Measurements from ENCODE around the gene BRF1.

BRF1 gene

DNA sequence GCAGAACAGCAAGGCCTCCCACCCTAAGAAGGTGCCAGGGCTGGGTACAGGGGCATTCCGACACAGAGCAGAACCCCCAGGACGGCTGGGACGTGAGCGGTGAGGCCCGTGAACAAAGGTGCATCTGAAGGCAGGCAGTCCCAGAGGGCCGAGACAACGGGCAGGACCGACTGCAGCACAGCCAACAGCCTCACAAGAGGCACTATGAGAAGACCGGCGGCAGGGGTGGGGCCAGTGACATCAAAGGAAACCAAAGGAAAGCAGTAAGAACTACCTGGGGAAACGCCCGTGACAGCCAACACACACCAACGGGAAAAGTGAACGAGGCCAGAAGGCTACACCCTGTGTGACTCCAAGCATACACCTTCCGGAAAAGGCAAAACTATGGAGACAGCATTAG lies 43.3 kb downstream of the BRF1 start:
- DNase-seq: no peak

- no peak for DNase-seq
These were observed 44.4 kb downstream of the BRF1 start for GRCh38 chr14:105256292-105256960.

GRCh38 chr14:105255021-105255507 lies 45.7 kb downstream of the BRF1 start:
- DNase-seq: no peak

DNA sequence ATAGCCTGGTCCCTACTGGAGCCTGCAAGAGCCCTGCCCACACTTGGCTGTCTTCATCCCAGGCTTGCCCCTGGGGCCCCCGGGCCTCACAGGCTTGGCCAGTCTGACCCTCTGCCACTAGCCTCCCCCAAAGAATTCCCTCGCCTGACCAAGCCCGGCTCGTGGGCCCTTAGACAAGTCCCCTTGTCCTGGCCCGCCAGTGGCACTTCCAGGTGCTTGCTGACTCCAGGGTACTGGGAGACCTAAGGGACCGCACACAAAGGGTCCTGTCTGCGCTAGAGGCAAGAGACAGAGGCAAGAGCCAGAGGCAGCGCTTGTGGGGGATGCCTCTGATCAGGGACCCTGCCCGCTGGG lies 47.5 kb downstream of the BRF1 start:
- DNase-seq: no peak

DNA sequence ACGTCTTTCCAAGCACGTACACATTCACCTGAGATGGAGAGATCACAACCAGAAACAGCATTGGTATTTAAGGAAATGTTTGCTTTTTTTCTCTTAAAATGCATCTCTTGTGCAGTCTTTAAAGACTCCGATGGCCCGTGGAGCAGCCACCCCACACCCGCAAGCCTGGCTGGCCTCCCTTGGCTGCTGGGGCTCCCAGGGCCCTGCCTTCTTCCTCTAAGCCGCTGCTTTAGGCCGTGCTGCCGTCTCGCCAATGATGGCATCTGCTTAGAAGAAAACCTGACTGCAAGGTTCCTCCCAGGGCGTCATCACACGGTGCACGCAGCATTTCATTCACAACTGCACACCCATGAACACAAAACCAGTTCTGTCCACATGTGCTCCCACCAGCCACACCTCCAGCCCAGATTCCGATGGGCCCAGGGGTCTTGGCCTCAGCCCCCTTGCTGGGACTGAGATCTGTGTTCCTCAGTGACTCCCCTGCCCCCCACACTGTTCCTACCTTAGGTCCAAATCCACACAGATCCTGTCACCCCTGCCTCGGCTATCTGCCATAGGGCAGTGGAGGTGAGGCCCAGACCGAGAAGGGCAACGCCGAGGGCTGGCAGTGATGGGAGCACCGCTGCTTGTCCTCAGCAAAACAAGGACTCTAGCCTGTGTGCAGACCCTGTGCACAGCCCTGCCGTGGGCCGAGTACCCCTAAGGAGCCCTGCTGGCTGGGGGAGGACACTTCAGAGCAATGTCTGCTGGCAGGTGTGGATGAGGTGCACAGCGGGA lies 48.1 kb downstream of the BRF1 start:
- DNase-seq: no peak

DNA sequence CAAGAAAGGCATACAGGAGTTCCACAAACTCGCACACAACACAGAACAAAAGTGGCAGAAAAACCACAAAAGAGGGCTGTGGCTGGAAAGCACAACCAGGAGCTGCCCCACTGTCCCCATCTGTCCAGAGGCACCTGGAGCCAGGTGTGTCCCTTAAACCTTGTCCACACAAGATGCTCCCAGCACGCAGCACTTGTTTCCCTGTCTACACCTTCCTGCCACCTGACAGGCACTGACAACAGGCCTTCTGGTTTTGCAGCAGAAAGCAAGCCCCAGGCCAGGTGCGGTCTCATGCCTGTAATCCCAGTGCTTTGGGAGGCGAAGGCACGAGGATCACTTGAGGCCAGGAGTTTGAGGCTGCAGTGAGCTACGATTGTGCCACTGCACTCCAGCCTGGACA lies 48.9 kb downstream of the BRF1 start:
- no peak for DNase-seq

DNA sequence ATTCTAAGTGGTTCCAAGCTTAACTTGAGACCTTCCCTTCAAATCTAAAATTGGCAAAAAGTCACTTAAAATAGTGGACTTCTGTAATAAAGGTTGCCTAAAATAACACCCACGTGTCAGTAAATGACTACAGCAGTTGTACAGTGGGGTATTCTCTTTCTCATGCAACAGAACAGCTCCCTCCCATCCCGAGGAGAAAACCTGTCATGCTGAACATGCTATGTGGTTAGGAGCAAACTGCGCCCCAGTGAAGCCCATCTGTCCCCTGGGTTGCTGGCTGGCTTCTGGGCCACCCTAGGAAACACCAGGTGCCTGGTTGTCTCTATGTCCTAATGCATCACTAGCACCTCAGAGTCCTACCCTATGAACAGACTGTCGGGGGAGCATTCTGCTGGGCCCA lies 49.8 kb downstream of the BRF1 start:
- DNase-seq: no peak

DNA sequence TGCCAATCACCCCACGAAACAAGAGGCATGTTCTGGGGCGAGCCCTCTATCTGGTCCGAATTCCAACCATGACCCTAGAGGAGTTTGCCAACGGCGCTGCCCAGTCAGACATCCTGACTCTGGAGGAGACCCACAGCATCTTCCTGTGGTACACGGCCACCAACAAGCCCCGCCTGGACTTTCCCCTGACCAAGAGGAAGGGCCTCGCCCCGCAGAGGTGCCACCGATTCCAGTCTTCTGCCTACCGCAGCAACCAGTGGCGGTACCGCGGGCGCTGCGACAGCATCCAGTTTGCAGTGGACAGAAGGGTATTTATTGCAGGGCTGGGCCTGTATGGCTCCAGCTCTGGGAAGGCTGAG lies 50.8 kb downstream of the BRF1 start:
- DNase-seq: no peak

DNA sequence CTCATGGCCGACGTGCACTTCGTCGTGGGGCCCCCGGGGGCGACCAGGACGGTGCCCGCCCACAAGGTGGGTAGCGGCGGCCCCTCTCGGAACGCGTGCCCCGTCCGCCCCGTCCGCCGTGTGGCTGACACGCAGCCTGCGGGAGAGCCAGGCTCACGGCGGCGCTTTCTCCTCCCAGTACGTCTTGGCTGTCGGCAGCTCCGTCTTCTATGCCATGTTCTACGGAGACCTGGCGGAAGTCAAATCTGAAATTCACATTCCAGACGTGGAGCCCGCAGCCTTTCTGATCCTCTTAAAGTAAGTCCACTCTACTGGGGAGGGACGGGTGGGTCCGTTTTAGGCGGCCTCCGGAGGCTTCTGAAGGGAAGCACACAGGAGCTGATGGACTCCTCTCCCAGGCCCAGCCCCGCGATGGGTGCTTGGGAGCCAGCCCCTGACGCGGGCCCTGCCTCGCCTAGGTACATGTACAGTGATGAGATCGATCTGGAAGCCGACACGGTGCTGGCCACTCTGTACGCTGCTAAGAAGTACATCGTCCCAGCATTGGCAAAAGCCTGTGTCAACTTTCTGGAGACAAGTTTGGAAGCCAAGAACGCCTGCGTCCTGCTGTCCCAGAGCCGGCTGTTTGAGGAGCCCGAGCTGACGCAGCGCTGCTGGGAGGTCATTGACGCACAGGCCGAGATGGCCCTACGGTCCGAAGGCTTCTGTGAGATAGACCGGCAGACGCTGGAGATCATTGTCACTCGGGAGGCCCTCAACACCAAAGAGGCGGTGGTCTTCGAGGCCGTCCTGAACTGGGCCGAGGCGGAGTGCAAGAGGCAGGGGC lies 51.4 kb downstream of the BRF1 start:
- no peak for DNase-seq

DNA sequence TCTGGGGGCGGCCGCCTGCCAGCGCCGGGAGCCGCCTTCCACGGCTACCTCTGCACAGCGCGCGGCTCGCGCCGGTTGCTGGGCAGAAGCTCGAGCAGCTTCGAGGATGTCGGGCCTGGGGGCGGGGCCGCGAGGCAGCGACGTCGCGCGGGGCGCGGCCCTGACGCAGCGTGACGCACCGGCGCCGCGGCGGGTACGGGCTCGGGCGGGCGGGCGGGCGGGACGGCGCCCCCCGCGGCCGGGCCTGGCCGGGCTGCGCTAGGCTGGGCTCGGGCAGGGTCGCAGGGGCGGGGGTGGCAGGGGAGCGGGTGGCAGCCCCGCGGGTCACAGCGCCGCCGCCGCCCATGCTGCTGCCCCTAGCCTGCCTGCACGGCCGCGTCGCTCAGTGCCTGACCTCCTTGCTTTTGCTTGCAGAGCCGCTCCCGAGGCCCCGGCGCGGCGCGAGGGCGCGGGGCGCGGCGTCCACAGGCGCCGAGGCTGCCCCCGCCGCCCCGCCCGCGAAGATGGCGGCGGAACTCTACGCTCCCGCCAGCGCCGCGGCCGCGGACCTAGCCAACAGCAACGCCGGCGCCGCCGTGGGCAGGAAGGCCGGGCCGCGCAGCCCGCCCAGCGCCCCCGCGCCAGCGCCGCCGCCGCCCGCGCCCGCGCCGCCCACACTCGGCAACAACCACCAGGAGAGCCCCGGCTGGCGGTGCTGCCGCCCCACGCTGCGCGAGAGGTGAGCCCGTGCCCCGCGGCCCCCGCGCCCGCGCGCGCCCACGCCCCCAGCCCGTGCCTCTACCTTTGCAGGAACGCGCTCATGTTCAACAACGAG lies 52.2 kb downstream of the BRF1 start, which contains the start of gene BTBD6:
BTBD6 (plus strand) TSS at position 166 of the 814 bp plus-strand sequence; CDS start at position 345, 179 bp downstream.
- peak; percentile 91 for DNase-seq

DNA sequence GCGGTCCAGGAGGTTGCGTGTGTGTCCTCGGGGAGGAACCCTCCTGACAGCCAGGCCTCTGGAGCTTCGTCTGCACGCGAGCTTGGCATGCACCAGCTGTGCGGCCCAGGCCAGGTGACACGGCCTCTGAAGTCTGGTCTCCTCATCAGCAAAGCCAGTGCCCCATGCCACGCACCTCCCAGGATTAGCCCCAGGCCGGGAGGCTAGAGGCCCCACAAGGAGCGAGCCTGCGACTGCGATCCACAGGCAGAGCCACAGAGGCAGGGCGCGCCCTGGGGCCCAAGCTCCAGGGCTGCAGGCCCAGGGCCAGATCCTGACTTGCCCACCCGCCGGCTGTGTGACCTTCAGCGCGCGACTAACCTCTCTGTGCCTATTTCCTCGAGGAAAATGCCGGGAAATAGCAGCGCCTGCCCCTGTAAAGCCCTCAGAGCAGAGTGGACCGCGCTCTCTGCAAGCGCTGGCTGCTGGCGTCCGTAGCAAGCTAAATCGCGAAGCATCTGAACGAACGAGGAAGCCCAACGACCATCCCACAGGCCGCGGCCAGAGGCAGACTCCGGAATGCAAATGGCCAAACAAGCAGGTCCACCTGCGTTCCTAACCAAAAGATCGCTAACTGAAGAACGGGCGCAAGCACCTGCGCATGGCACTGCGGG lies 53.0 kb downstream of the BRF1 start:
- DNase-seq: no peak

DNA sequence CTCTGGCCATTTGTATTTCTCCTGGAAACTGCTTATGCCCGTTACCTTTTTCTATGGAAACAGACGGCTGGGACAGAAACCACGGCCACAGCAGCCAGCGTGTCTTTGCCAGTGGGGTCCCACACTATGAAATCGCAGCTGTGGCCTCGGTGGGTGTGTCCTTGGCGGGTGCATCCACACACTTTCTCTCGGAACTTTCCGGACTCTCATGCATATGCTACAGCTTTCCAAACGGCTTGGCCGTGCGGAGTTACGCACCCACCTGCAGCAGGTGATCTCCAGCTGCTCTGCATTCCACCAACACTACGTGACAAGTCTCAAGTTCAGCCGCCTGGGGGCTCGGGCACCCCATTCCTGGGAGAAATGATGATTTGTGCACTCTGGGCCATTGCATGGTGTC lies 53.8 kb downstream of the BRF1 start:
- no peak for DNase-seq

DNA sequence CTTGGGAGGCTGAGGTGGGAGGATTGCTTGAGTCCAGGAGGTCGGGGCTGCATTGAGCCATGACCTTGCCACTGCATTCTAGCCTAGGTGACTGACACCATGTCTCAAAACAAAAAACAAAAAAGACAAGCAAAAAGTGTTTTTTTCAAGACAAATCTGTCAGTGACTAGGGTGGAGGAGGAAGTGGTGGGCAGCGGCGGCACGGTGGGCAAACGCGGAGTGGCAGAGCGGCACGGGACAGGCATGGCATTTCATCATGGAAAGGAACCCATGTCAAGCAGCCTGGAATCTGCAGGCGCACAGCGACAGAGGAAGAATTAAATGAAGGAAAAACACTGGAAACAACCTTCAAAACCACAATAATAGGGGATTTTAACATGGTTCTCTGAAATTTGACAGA lies 56.5 kb downstream of the BRF1 start:
- no peak for DNase-seq

DNA sequence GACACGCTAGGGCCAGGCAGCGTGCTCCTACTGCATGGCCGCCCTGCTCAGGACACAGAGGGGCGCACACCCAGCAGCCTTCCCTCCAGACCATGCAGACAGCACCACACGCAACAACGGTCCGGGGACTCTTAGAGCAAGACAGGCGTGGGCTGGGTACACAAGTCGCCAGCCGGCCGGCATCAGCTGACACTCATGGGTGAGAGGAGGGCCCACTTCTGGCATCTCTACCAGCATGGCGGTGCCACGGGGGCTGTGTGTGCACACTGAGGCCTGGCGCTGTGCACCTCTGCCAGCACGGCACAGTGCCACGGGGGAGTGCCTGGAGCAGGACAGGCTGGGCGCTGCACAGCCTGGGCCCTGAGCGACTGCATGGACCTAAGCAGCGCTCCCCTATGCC lies 59.2 kb downstream of the BRF1 start:
- no peak for DNase-seq

DNA sequence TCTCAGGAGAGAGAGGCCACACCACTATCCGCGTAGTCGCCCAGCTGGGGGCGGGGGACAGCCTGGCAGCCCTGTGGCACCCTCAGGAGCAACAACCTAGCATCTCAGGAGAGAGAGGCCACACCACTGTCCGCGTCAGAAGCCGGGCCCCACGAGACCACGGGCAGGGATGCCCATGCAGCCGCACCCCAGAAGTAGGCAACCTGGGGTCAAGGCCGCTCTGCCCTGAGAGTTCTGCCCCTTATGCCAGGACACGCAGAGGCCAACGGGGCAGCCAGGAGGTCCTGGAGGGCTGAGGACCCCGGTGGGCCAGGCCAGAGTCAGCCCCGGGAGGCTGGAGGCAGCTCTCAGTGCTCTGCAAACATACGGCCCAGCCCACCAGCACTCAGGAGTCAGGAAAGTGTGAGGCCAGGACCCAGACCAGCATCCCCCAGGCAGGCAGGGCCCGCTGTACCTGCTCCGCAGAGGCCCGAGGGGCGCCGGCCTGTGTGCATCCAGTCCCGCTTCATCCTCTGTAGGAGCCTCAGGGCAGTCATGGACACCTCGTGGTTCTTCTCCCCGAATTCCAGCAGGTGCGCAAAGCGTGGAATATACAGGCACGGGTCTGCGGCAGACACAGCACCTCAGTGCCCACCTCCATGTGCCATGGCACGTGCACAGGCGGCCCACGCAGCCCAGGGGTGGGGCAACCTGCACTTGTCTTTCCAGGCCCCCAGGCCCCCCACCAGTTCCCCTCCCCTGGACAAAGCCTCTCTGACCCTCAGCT lies 59.8 kb downstream of the BRF1 start:
- no peak for DNase-seq

- DNase-seq: no peak
These were observed 71.6 kb downstream of the BRF1 start for GRCh38 chr14:105229099-105229655.

GRCh38 chr14:105228562-105228961 lies 72.2 kb downstream of the BRF1 start:
- DNase-seq: no peak

DNA sequence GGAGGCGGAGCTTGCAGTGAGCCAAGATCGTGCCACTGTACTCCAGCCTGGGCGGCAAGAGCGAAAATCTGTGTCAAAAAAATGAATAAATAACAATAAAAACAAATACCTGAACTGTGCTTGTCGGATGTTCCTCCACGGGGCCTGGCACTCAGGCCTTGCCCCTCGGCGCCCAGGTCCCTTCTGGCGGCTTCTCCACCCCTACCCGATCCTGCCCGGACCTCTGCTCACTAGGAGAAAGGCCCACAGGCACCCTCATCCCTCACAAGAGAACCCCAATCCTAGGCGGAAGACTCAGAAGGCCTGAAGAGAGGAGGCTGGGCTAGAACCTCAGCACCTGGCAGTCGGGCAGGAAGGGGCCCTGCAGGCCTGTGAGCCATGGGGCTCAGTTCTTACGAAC lies 73.5 kb downstream of the BRF1 start:
- DNase-seq: no peak

GRCh38 chr14:105226198-105226597 lies 74.6 kb downstream of the BRF1 start:
- no peak for DNase-seq

DNA sequence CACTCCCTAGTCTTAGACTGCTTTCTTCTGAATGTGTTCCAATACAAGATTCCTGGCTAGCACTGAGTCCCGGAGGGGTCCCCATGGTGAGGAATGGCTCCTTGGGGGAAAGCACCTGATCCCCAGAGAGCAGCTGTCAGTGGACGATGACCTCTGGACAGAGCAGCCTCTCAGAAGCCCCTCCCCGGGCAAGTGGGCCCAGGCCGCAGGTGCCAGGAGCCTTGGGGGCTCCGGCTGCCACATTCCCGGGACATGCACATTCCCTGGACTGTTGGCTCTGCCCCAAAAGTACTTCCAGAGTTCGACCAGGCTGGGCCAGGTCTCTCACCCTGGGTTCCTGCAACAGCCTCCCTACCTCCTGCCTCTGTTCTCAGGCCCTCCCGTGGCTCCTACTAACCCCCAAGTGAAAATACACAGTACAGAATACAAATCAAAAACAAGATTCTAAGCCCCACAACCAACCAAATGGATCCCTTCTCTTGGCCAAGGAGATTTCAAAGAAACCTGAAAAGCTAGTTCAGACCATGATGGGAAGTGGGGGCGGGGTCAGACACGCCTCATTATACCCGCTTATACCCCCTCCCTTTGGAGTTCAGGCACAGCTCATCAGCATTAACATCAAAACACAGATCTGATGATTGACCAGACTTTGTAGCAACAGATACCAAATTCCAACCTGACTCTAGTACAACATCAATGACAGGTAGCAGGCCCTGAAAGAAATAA lies 75.8 kb downstream of the BRF1 start:
- no peak for DNase-seq

Measured in activated naive CD4-positive, alpha-beta T cell treated with anti-CD3 and anti-CD28 coated beads, Interleukin-2, amount 50 U/mL, for 16 hours (primary cell).